HEK293 (cell line): Measurements from ENCODE around the gene CFAP221.

Source experiments
- CTCF ChIA-PET: fragments of 350-600 bp; formaldehyde crosslinking; extraction: SDS; loops from one replicate; lab custom pipeline; 2021; ENCODE audit warnings: antibody characterized with exemption; lab: Yijun Ruan, JAX
- POLR2A ChIA-PET: fragments of 300-600 bp; formaldehyde crosslinking; extraction: SDS; loops from one replicate; lab custom pipeline; 2020; ENCODE audit warnings: antibody characterized with exemption, inconsistent platforms; lab: Yijun Ruan, JAX
- H3K27ac ChIP-seq: fragments of 200-500 bp; sonication (Bioruptor generic); 2 replicates; pipeline ENCODE4 v1.5.1; 2014; ENCODE audit warnings: low read depth, low read length, control low read depth, inconsistent platforms; ENCODE audit errors: extremely low read depth
- H3K36me3 ChIP-seq, 2 experiments: fragments of 200-500 bp in 1 of 2; sonication (Bioruptor generic) in 1 of 2; 1 replicate in 1 of 2; 2 replicates in 1 of 2; pipeline ENCODE4 v1.5.1; 2014 to 2017; ENCODE audit warnings: inconsistent platforms in 2 of 2, low read length in 2 of 2; ENCODE audit not compliant: control insufficient read depth in 2 of 2, insufficient read depth in 1 of 2
- H3K4me1 ChIP-seq: fragments of 200-500 bp; sonication (Bioruptor generic); 2 replicates; pipeline ENCODE4 v1.5.1; 2014; ENCODE audit warnings: mild to moderate bottlenecking, low read length, inconsistent platforms; ENCODE audit not compliant: control insufficient read depth, insufficient read depth
- H3K4me3 ChIP-seq: 2 replicates; pipeline ENCODE4 v1.5.1; 2011; ENCODE audit warnings: low read depth, mild to moderate bottlenecking, control low read depth, low read length, moderate library complexity
- H3K9me3 ChIP-seq: fragments of 200-500 bp; sonication (Bioruptor generic); 2 replicates; pipeline ENCODE4 v1.5.1; 2014; ENCODE audit warnings: low read depth, low read length, inconsistent platforms; ENCODE audit not compliant: control insufficient read depth, insufficient read depth
- MYNN ChIP-seq: fragments of 450-650 bp; formaldehyde crosslinking; IDR thresholded peaks from 2 replicates; pipeline ENCODE4 v1.5.1; 2016; ENCODE audit warnings: missing biosample characterization, missing genetic modification characterization, borderline replicate concordance
- OSR2 ChIP-seq: fragments of 450-650 bp; formaldehyde crosslinking; IDR thresholded peaks from 2 replicates; pipeline ENCODE4 v1.5.1; 2016; ENCODE audit warnings: missing biosample characterization, missing genetic modification characterization
- REST ChIP-seq: fragments of 450-650 bp; formaldehyde crosslinking; IDR thresholded peaks from 2 replicates; pipeline ENCODE4 v1.5.1; 2016; ENCODE audit warnings: missing biosample characterization, missing genetic modification characterization
- SP7 ChIP-seq: fragments of 450-650 bp; formaldehyde crosslinking; IDR thresholded peaks from 2 replicates; pipeline ENCODE4 v1.5.1; 2016; ENCODE audit warnings: missing biosample characterization, missing genetic modification characterization
- ZIC2 ChIP-seq: fragments of 450-650 bp; formaldehyde crosslinking; IDR thresholded peaks from 2 replicates; pipeline ENCODE4 v1.5.1; 2016; ENCODE audit warnings: missing biosample characterization, missing genetic modification characterization
- ZNF10 ChIP-seq: fragments of 450-650 bp; formaldehyde crosslinking; IDR thresholded peaks from 2 replicates; pipeline ENCODE4 v1.5.1; 2017; ENCODE audit warnings: missing biosample characterization, missing genetic modification characterization
- ZNF24 ChIP-seq: fragments of 450-650 bp; formaldehyde crosslinking; IDR thresholded peaks from 2 replicates; pipeline ENCODE4 v1.5.1; 2016; ENCODE audit warnings: missing biosample characterization, missing genetic modification characterization
- ZNF248 ChIP-seq: fragments of 450-650 bp; formaldehyde crosslinking; IDR thresholded peaks from 2 replicates; pipeline ENCODE4 v1.5.1; 2017; ENCODE audit warnings: missing biosample characterization, missing genetic modification characterization
- ZNF266 ChIP-seq: fragments of 450-650 bp; formaldehyde crosslinking; IDR thresholded peaks from 2 replicates; pipeline ENCODE4 v1.5.1; 2016; ENCODE audit warnings: missing biosample characterization, missing genetic modification characterization, low read depth
- ZNF350 ChIP-seq: fragments of 450-650 bp; formaldehyde crosslinking; IDR thresholded peaks from 2 replicates; pipeline ENCODE4 v1.5.0; 2017; ENCODE audit warnings: missing biosample characterization, mild to moderate bottlenecking, missing genetic modification characterization
- ZNF433 ChIP-seq: fragments of 450-650 bp; formaldehyde crosslinking; IDR thresholded peaks from 2 replicates; pipeline ENCODE4 v1.5.1; 2016; ENCODE audit warnings: missing biosample characterization, missing genetic modification characterization, low read depth
- ZNF514 ChIP-seq: fragments of 450-650 bp; formaldehyde crosslinking; IDR thresholded peaks from 2 replicates; pipeline ENCODE4 v1.5.1; 2016; ENCODE audit warnings: missing biosample characterization, missing genetic modification characterization
- ZNF660 ChIP-seq: fragments of 450-650 bp; IDR thresholded peaks from 2 replicates; pipeline ENCODE4 v1.5.1; 2018; ENCODE audit warnings: missing biosample characterization, mild to moderate bottlenecking, missing genetic modification characterization
- ZNF664 ChIP-seq: fragments of 450-650 bp; formaldehyde crosslinking; IDR thresholded peaks from 2 replicates; pipeline ENCODE4 v1.5.1; 2016; ENCODE audit warnings: missing biosample characterization, missing genetic modification characterization
- ZNF785 ChIP-seq: fragments of 450-650 bp; formaldehyde crosslinking; IDR thresholded peaks from 2 replicates; pipeline ENCODE4 v1.5.1; 2016; ENCODE audit warnings: missing biosample characterization, missing genetic modification characterization
- TF ChIP-seq, protein P1 (sequence below): fragments of 450-650 bp; formaldehyde crosslinking; IDR thresholded peaks from 2 replicates; pipeline ENCODE4 v1.5.1; 2016; ENCODE audit warnings: missing biosample characterization, missing genetic modification characterization
- TF ChIP-seq, protein P2 (sequence below): fragments of 450-650 bp; formaldehyde crosslinking; IDR thresholded peaks from 2 replicates; pipeline ENCODE4 v1.5.1; 2016; ENCODE audit warnings: missing biosample characterization, missing genetic modification characterization
- TF ChIP-seq, protein P3 (sequence below): fragments of 450-650 bp; formaldehyde crosslinking; IDR thresholded peaks from 2 replicates; pipeline ENCODE4 v1.5.1; 2016; ENCODE audit warnings: missing biosample characterization, missing genetic modification characterization
- TF ChIP-seq, protein P4 (sequence below): fragments of 450-650 bp; formaldehyde crosslinking; IDR thresholded peaks from 2 replicates; pipeline ENCODE4 v1.5.1; 2016; ENCODE audit warnings: missing biosample characterization, missing genetic modification characterization

The CFAP221 gene

GRCh38 chr2:119512946-119513345 lies 31.3 kb upstream of the CFAP221 start:
- H3K27ac ChIP-seq = no peak overlapping the region
- ChIA-PET CTCF (interaction anchor here (0.7 kb wide), 1 partner anchor 153 kb away, joined by 3 read pairs; no protein-coding TSS in a partner anchor), POLR2A (no interaction called here)
- no peaks in the 10 kb centered on the region for H3K36me3 ChIP-seq
- TF ChIP-seq SP7 = no peak
- TF ChIP-seq, protein P1, sequence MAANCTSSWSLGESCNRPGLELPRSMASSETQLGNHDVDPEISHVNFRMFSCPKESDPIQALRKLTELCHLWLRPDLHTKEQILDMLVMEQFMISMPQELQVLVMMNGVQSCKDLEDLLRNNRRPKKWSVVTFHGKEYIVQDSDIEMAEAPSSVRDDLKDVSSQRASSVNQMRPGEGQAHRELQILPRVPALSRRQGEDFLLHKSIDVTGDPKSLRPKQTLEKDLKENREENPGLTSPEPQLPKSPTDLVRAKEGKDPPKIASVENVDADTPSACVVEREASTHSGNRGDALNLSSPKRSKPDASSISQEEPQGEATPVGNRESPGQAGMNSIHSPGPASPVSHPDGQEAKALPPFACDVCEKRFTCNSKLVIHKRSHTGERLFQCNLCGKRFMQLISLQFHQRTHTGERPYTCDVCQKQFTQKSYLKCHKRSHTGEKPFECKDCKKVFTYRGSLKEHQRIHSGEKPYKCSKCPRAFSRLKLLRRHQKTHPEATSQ (tag by site-specific recombination) = no peak
- TF ChIP-seq ZNF664 (tag by site-specific recombination) = no peak
- no peak for TF ChIP-seq ZNF350 (tag by site-specific recombination)
- no peak for TF ChIP-seq ZNF24
- TF ChIP-seq, protein P2, sequence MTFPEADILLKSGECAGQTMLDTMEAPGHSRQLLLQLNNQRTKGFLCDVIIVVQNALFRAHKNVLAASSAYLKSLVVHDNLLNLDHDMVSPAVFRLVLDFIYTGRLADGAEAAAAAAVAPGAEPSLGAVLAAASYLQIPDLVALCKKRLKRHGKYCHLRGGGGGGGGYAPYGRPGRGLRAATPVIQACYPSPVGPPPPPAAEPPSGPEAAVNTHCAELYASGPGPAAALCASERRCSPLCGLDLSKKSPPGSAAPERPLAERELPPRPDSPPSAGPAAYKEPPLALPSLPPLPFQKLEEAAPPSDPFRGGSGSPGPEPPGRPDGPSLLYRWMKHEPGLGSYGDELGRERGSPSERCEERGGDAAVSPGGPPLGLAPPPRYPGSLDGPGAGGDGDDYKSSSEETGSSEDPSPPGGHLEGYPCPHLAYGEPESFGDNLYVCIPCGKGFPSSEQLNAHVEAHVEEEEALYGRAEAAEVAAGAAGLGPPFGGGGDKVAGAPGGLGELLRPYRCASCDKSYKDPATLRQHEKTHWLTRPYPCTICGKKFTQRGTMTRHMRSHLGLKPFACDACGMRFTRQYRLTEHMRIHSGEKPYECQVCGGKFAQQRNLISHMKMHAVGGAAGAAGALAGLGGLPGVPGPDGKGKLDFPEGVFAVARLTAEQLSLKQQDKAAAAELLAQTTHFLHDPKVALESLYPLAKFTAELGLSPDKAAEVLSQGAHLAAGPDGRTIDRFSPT (tag by site-specific recombination) = no peak
- no peak for TF ChIP-seq ZNF785 (tag by site-specific recombination)
- no peak for TF ChIP-seq ZIC2 (tag by site-specific recombination)
- TF ChIP-seq REST = no peak
- no peak for TF ChIP-seq ZNF514 (tag by site-specific recombination)
- no peak for TF ChIP-seq MYNN
- no peak for TF ChIP-seq ZNF433 (tag by site-specific recombination)
- TF ChIP-seq ZNF660 (tag by site-specific recombination) = no peak
- no peak for TF ChIP-seq ZNF266 (tag by site-specific recombination)
- TF ChIP-seq, protein P3, sequence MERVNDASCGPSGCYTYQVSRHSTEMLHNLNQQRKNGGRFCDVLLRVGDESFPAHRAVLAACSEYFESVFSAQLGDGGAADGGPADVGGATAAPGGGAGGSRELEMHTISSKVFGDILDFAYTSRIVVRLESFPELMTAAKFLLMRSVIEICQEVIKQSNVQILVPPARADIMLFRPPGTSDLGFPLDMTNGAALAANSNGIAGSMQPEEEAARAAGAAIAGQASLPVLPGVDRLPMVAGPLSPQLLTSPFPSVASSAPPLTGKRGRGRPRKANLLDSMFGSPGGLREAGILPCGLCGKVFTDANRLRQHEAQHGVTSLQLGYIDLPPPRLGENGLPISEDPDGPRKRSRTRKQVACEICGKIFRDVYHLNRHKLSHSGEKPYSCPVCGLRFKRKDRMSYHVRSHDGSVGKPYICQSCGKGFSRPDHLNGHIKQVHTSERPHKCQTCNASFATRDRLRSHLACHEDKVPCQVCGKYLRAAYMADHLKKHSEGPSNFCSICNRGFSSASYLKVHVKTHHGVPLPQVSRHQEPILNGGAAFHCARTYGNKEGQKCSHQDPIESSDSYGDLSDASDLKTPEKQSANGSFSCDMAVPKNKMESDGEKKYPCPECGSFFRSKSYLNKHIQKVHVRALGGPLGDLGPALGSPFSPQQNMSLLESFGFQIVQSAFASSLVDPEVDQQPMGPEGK (tag by site-specific recombination) = no peak
- TF ChIP-seq OSR2 = no peak
- no peak for TF ChIP-seq ZNF248
- TF ChIP-seq ZNF10 (tag by site-specific recombination) = no peak
- H3K9me3 ChIP-seq = no peaks in the 10 kb centered on the region
- H3K4me3 ChIP-seq = no peak overlapping the region
- H3K4me1 ChIP-seq = no peaks in the 10 kb centered on the region

- no peaks in the 10 kb centered on the region for H3K9me3 ChIP-seq
- H3K4me3 ChIP-seq = no peak overlapping the region
- H3K4me1 ChIP-seq = no peaks in the 10 kb centered on the region
- H3K27ac ChIP-seq = no peak overlapping the region
- ChIA-PET CTCF (interaction anchor here (0.7 kb wide), 1 partner anchor 11 kb away, joined by 3 read pairs; no protein-coding TSS in a partner anchor), POLR2A (no interaction called here)
- TF ChIP-seq, protein P4, sequence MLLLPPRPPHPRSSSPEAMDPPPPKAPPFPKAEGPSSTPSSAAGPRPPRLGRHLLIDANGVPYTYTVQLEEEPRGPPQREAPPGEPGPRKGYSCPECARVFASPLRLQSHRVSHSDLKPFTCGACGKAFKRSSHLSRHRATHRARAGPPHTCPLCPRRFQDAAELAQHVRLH (tag by site-specific recombination) = no peak
- no peaks in the 10 kb centered on the region for H3K36me3 ChIP-seq
Measured at GRCh38 chr2:119513832-119514231, 30.4 kb upstream of the CFAP221 start.
